Measurements from ENCODE around the gene STAT5B. TPM values are rescaled to one million over a fixed set of nuclear protein-coding genes. Genes with fewer than 3 reads are reported as not detected.

Gene STAT5B
- total and polyA plus RNA-seq, 2 of the 13 experiments (the other 11 are each of a cell fraction or from before 2014, with no cell fraction given): 21.0 to 42.8 TPM

- peak; percentile 21; the same call in 1 of the 2 replicates for TF ChIP-seq HNF1A (IDR thresholded peaks at IDR 0.05; ENCODE audit: low read depth)
- peak; percentile 79; the same call in 1 of the 2 replicates for TF ChIP-seq HNF1A (CRISPR knock-in tag; IDR thresholded peaks at IDR 0.05; ENCODE audit: borderline replicate concordance)
- TF ChIP-seq, protein P1, sequence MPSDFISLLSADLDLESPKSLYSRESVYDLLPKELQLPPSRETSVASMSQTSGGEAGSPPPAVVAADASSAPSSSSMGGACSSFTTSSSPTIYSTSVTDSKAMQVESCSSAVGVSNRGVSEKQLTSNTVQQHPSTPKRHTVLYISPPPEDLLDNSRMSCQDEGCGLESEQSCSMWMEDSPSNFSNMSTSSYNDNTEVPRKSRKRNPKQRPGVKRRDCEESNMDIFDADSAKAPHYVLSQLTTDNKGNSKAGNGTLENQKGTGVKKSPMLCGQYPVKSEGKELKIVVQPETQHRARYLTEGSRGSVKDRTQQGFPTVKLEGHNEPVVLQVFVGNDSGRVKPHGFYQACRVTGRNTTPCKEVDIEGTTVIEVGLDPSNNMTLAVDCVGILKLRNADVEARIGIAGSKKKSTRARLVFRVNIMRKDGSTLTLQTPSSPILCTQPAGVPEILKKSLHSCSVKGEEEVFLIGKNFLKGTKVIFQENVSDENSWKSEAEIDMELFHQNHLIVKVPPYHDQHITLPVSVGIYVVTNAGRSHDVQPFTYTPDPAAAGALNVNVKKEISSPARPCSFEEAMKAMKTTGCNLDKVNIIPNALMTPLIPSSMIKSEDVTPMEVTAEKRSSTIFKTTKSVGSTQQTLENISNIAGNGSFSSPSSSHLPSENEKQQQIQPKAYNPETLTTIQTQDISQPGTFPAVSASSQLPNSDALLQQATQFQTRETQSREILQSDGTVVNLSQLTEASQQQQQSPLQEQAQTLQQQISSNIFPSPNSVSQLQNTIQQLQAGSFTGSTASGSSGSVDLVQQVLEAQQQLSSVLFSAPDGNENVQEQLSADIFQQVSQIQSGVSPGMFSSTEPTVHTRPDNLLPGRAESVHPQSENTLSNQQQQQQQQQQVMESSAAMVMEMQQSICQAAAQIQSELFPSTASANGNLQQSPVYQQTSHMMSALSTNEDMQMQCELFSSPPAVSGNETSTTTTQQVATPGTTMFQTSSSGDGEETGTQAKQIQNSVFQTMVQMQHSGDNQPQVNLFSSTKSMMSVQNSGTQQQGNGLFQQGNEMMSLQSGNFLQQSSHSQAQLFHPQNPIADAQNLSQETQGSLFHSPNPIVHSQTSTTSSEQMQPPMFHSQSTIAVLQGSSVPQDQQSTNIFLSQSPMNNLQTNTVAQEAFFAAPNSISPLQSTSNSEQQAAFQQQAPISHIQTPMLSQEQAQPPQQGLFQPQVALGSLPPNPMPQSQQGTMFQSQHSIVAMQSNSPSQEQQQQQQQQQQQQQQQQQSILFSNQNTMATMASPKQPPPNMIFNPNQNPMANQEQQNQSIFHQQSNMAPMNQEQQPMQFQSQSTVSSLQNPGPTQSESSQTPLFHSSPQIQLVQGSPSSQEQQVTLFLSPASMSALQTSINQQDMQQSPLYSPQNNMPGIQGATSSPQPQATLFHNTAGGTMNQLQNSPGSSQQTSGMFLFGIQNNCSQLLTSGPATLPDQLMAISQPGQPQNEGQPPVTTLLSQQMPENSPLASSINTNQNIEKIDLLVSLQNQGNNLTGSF (CRISPR knock-in tag; IDR thresholded peaks at IDR 0.05): peak; percentile 78; the same call in 1 of the 2 replicates
- TF ChIP-seq RARG (CRISPR knock-in tag; IDR thresholded peaks at IDR 0.05; ENCODE audit: low read depth): no peak
- TF ChIP-seq ZNF337 (CRISPR knock-in tag; IDR thresholded peaks at IDR 0.05; ENCODE audit: borderline replicate concordance, low read depth): no peak
- TF ChIP-seq AKAP8 (CRISPR knock-in tag; IDR thresholded peaks at IDR 0.05): peak; percentile 74; the same call in 1 of the 2 replicates
- no peak for TF ChIP-seq JUNB (CRISPR knock-in tag; IDR thresholded peaks at IDR 0.05; ENCODE audit: borderline replicate concordance)
- no peak for TF ChIP-seq MTA3 (CRISPR knock-in tag; IDR thresholded peaks at IDR 0.05)
- peak; percentile 81; the same call in 1 of the 2 replicates for TF ChIP-seq ZBTB8A (CRISPR knock-in tag; IDR thresholded peaks at IDR 0.05; ENCODE audit: borderline replicate concordance, low read depth)
- TF ChIP-seq TCF7L2 (IDR thresholded peaks at IDR 0.05; ENCODE audit: low read depth, low read length): no peak
- no peak; the same call in 1 of the 2 replicates for TF ChIP-seq CENPBD1 (CRISPR knock-in tag; IDR thresholded peaks at IDR 0.05; ENCODE audit: borderline replicate concordance, low read depth)
- TF ChIP-seq RFXAP (CRISPR knock-in tag; IDR thresholded peaks at IDR 0.05; ENCODE audit: borderline replicate concordance): 0 out of 2 replicates have a peak, but pooled peaks have one; percentile 64
- TF ChIP-seq ZMYM3 (CRISPR knock-in tag; IDR thresholded peaks at IDR 0.05): peak; percentile 74
- 0 out of 2 replicates have a peak, but pooled peaks have one; percentile 57 for TF ChIP-seq RCOR2 (CRISPR knock-in tag; IDR thresholded peaks at IDR 0.05)
- no peak for TF ChIP-seq ZNF841 (CRISPR knock-in tag; IDR thresholded peaks at IDR 0.05; ENCODE audit: borderline replicate concordance)
- peak; percentile 80 for TF ChIP-seq ZNF430 (CRISPR knock-in tag; IDR thresholded peaks at IDR 0.05)
- TF ChIP-seq, protein P2, sequence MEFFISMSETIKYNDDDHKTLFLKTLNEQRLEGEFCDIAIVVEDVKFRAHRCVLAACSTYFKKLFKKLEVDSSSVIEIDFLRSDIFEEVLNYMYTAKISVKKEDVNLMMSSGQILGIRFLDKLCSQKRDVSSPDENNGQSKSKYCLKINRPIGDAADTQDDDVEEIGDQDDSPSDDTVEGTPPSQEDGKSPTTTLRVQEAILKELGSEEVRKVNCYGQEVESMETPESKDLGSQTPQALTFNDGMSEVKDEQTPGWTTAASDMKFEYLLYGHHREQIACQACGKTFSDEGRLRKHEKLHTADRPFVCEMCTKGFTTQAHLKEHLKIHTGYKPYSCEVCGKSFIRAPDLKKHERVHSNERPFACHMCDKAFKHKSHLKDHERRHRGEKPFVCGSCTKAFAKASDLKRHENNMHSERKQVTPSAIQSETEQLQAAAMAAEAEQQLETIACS (CRISPR knock-in tag; IDR thresholded peaks at IDR 0.05): peak; percentile 92
- peak; percentile 98 for TF ChIP-seq ONECUT2 (CRISPR knock-in tag; IDR thresholded peaks at IDR 0.05)
Measured at GRCh38 chr17:42276609-42277341, 584 bp upstream of the STAT5B start (continued).
